GM10266 (cell line): ENCODE results near the gene ASPA.

Experiments used
- DNase-seq: peaks from one replicate; pipeline ENCODE4 v3.0.0; 2012; ENCODE audit errors: extremely low spot score
- CTCF ChIP-seq: IDR thresholded peaks from 2 replicates; pipeline ENCODE4 v1.5.1; 2012; ENCODE audit warnings: mild to moderate bottlenecking, low read depth; ENCODE audit not compliant: control insufficient read depth, insufficient read depth; ENCODE audit errors: missing control alignments

The ASPA gene

GRCh38 chr17:3469529-3469928, 6.3 kb upstream of the ASPA start:
- DNase-seq: no peak
- TF ChIP-seq CTCF: no peak

GRCh38 chr17:3471599-3471998, 4.2 kb upstream of the ASPA start, which contains the start of gene SPATA22:
TSS of gene SPATA22 (minus strand) at chr17:3471819. CDS start at chr17:3469325, 2,494 bp downstream.
- no peak for TF ChIP-seq CTCF
- DNase-seq: no peak

- no peak for TF ChIP-seq CTCF
- no peak for DNase-seq
Measured at GRCh38 chr17:3472137-3472536, 3.7 kb upstream of the ASPA start.

- no peak for DNase-seq
- TF ChIP-seq CTCF: no peak
Measured at GRCh38 chr17:3474212-3474611, 1.6 kb upstream of the ASPA start.

GRCh38 chr17:3475251-3475685, 529 bp upstream of the ASPA start:
- TF ChIP-seq CTCF: no peak
- no peak for DNase-seq

GRCh38 chr17:3479988-3480387, 4.2 kb downstream of the ASPA start:
- no peak for TF ChIP-seq CTCF

GRCh38 chr17:3482852-3483251, 7.1 kb downstream of the ASPA start:
- TF ChIP-seq CTCF: no peak

More at GRCh38 chr17:3479988-3480387, 4.2 kb downstream of the ASPA start:
- DNase-seq: no peak

More at GRCh38 chr17:3482852-3483251, 7.1 kb downstream of the ASPA start:
- DNase-seq: no peak
